ENCODE measurements around the gene UFD1.

Gene UFD1

GRCh38 chr22:19515654-19516377, 36.8 kb upstream of the UFD1 start:
- DNase-seq = no peak

- DNase-seq = peak; percentile 61
Observed at GRCh38 chr22:19514831-19515565, 36.0 kb upstream of the UFD1 start.

GRCh38 chr22:19513823-19514222, 34.8 kb upstream of the UFD1 start:
- no peak for DNase-seq

GRCh38 chr22:19510919-19511341, 31.9 kb upstream of the UFD1 start:
- DNase-seq = no peak

- no peak for DNase-seq
Observed at GRCh38 chr22:19509923-19510322, 30.9 kb upstream of the UFD1 start.

GRCh38 chr22:19509191-19509590, 30.2 kb upstream of the UFD1 start:
- DNase-seq = no peak

- no peak for DNase-seq
Observed at GRCh38 chr22:19508024-19508776, 29.2 kb upstream of the UFD1 start.

GRCh38 chr22:19507534-19507861, 28.5 kb upstream of the UFD1 start:
- no peak for DNase-seq

- no peak for DNase-seq
Observed at GRCh38 chr22:19506212-19506611, 27.2 kb upstream of the UFD1 start.

- DNase-seq = no peak
Observed at GRCh38 chr22:19505735-19506126, 26.7 kb upstream of the UFD1 start.

- DNase-seq = no peak
Observed at GRCh38 chr22:19504900-19505734, 26.1 kb upstream of the UFD1 start.

GRCh38 chr22:19503869-19504268, 24.9 kb upstream of the UFD1 start:
- DNase-seq = no peak

GRCh38 chr22:19503367-19503766, 24.4 kb upstream of the UFD1 start:
- DNase-seq = no peak

GRCh38 chr22:19501897-19502447, 23.0 kb upstream of the UFD1 start:
- DNase-seq = no peak

GRCh38 chr22:19499880-19500242, 20.9 kb upstream of the UFD1 start:
- DNase-seq = no peak

- DNase-seq = no peak
Observed at GRCh38 chr22:19499236-19499879, 20.4 kb upstream of the UFD1 start.

GRCh38 chr22:19498866-19499190, 19.8 kb upstream of the UFD1 start:
- DNase-seq = no peak

- DNase-seq = no peak
Observed at GRCh38 chr22:19498154-19498865, 19.3 kb upstream of the UFD1 start.

- DNase-seq = no peak
Observed at GRCh38 chr22:19497245-19497644, 18.3 kb upstream of the UFD1 start.

GRCh38 chr22:19496324-19496630, 17.3 kb upstream of the UFD1 start:
- DNase-seq = no peak

- no peak for DNase-seq
Observed at GRCh38 chr22:19495562-19496323, 16.8 kb upstream of the UFD1 start.

Measured in NCI-H774 (cell line).